GM21447 (cell line): ENCODE measurements around the gene DSCAM.
"Not testable (repeated sequence)": the region's sequence is repeated elsewhere in the genome, so short reads cannot be mapped to it uniquely, and the experiment has no call there.

Experiments
- ATAC-seq: cut with Tn5 transposase; IDR thresholded peaks from one replicate; pipeline ENCODE4 v1.9.1; 2021; ENCODE audit not compliant: unreplicated experiment

Gene DSCAM

GRCh38 chr21:40194185-40194980 is 652.6 kb downstream of the DSCAM start:
- ATAC-seq: no peak

DNA sequence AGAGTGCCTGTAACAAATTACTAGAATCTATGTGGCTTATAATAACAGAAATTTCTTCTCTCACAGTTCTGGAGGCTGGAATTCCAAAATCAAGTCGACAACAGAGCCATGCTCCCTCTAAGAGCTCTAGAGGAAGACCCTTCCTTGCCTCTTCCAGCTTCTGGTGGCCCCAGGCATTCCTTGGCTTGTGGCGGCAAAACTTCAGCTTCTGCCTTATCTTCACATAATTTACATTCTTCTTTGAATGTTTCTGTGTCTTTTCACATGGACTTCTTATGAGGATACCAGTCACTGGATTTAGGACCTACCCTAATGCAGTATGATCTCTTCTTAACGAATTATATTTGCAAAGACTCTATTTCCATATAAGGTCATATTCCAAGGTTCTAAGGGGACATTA is 655.3 kb downstream of the DSCAM start:
- ATAC-seq: no peak

DNA sequence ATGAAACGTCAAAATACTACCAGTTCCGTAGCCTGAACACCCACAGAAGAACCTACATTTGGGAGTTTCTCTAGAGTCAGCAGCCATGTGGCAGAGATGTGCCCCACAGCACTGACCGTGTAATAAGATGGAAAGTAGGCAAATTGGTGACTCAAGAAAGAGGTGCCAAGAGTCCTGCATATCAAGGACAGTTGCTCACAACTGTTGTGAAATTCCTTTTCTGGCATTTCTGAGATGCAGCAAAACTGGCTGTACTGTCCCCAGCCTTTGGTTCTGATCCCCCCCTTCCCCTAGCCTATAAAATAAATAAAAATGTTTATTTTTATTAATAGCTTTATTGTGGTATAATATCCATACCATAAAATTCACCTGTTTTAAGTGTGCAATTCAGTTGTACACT is 655.8 kb downstream of the DSCAM start:
- ATAC-seq: no peak

- ATAC-seq: no peak
These were observed 658.9 kb downstream of the DSCAM start for GRCh38 chr21:40187946-40188654.

DNA sequence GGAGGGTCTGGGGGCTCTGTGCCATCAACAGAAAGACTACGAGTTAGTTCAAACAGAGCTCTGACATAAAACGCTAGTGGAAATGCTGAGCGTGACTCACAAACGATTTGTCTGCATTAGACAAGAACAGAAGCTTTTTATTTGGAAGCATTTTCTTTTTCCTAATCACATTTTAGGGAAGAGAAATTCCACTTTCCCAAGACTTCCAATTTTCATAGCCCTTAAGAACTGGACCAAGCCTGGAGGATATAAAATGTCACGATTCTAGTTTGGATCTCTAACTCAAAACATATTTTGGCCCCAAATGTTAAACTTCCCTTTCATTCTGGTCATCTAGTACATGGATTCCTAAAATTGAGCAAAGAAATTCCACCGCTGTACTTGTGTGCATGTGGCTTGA is 659.7 kb downstream of the DSCAM start:
- no peak for ATAC-seq

DNA sequence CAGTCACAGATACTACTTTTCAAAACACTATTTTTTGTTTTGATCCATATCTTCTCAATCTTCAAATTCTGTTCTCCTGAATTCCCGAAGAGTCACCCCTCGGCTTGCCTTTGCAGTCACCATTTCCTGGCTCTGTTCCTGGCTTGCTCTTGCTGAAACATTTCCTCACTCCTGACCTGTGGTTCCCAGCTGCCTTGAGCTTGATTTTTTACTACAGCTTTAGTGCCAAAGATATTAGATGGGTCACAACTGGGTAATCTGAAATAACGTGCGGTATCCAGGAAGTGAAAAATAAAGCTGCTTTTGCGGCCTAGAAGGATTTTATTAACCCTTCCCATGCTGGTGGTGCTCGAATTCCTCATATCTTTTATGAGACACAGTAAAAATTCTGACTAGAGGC is 660.9 kb downstream of the DSCAM start:
- no peak for ATAC-seq

- no peak for ATAC-seq
These were observed 661.8 kb downstream of the DSCAM start for GRCh38 chr21:40185208-40185607.

GRCh38 chr21:40182491-40182890 is 664.5 kb downstream of the DSCAM start:
- not testable (repeated sequence) for ATAC-seq

DNA sequence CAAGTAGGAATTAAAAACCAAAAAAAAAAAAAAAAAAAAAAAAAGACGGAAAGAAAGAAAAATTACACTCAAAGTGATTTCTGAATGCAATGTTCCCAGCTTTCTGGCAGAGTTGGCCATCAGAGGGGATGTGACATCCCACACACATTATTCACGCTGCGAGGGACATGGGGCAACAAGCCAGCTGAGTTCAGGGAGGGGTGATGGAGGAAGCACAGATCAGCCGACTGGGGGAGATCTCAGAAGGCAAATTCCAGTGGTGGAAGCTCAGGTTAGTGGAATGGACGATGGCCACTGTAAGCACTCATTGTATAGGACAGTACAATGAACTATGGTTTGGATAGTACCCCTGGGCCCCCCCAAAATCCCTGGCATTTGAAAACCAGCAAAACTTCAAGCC is 667.8 kb downstream of the DSCAM start:
- ATAC-seq: no peak

DNA sequence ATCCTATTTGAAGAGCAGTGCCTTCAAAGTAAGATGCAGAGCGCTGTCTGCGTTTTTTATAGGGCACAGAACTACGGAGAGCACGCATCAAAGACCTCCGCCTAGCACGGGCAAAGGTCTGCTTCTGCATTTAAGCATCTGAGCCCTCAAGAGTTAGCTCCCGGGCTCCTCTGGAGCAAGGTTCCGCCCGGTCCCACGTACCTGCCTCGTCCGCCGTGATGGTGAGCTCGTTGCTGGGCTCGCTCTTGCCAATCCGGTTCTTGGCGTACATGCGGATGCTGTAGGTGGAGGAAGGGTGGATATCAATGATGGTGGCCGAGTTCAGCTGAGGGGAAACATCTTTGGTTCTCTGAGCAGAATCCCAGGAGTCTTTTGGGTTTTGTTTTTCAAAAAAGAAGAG is 668.2 kb downstream of the DSCAM start:
- no peak for ATAC-seq

GRCh38 chr21:40177979-40178378 is 669.0 kb downstream of the DSCAM start:
- no peak for ATAC-seq

DNA sequence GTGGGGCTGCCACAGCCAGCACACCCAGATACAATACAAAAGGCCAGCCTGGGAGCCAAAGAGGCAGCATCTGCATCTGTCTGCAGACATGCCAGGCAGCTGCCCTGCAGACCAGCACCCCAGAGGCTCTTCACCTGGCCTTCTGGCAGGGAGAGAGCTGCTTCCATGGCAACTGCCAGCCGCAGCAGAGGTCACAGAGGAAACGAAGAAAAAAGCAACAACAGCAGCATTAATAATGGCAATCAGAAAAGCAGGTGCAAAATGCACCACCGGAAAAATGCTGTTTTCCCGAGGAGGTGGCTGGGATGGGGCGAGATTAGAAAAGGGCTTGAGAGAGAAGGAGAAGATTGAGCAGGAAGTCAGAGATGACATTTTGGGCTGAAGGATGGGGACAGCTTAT is 670.2 kb downstream of the DSCAM start:
- no peak for ATAC-seq

- ATAC-seq: no peak
These were observed 673.1 kb downstream of the DSCAM start for GRCh38 chr21:40173816-40174215.

DNA sequence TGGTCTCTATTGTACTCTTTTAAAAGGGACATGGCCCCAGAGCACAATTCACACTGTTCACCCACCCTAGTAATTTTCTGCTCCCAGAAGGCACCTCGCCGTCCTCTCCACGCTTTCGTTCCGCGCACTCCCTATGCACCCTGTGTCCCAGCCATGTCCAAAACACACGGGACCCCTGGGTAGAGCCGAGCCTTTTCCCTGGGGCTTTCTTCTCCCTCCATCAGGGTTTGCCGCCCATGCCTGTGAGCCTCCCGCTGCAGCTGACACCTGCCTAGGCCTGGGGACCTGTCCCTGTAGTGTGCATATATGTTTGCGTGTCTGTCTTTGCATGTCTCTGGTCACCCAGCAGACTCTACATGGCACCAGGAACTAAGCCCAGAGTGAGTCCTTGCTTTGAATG is 677.0 kb downstream of the DSCAM start:
- no peak for ATAC-seq

- no peak for ATAC-seq
These were observed 680.6 kb downstream of the DSCAM start for GRCh38 chr21:40166291-40166843.

- ATAC-seq: no peak
These were observed 681.2 kb downstream of the DSCAM start for GRCh38 chr21:40165773-40166070.

GRCh38 chr21:40164905-40165772 is 681.8 kb downstream of the DSCAM start:
- no peak for ATAC-seq

DNA sequence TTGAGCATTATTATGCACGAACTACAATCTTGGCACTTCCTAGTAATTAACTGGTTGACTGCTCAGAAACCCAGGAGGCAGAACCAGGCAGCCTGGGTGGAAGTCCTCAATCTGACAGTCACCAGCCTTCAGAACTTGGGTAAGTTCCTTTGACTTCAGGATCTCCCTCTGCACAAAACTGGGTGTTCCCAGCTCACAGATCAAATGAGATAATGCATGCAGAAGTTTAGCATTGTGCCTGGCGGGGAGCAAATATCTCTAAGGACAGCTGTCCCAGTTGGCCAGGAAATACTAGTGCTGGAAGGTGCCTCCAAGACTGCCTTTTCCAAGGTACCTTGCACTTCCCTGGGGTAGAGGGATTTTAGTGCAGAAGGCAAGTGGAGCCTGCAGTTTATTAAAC is 684.9 kb downstream of the DSCAM start:
- ATAC-seq: no peak

DNA sequence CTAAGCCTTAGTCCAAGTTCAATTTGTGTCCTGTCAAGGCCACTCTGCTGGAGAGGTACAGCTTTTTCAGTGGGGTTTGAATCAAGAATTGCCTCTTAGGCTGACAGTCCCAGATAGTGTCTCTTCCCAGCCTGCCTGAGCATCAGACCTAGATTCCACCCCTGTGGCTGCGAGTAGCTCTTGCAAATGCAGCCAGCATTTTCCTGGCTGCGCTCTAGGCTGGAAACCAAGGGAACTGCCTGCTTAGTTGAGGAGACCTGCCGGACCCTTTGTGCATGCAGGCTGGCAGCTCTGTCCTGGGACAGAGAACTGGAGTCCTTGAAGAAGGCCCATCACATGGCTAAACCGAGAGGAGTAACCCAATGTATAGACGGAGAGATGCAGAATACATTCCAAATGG is 686.0 kb downstream of the DSCAM start:
- no peak for ATAC-seq

DNA sequence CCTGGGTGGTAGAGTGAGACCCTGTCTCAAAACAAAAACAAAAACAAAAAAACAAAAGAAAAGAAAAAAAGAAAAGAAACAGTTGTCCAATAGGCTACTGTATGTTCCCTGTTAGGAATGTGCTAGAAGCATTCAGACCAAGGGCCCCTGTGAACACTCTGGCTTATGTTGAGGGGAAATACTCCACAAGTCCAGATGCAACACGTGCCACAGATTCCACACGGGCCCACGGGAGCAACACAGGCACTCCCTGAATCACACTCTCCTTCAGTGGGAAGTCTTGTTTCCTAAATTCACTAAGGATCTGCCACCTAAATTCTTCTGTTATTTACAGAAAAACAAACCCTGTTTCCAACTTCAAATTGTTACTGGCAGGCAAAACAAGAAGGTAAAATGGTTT is 688.6 kb downstream of the DSCAM start:
- no peak for ATAC-seq

DNA sequence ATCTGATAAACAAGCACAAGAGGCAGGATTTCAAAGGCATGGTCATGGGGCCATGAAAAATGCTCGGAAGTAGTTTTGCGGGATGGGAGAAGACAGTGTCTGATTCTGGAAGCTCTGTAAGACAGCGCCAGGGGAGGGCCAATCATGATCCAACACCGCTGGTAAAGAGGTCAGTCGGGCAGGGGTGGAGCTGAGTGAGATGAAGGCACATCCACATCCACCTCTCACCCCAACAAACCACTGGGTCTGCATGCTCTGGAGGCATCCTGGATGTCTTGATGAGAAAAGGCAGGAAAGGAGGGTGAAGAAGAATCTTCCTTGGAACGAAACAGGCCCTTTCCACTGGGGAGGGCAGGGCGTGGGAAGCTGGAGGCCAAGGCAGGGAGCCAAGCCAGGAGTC is 691.4 kb downstream of the DSCAM start:
- no peak for ATAC-seq

GRCh38 chr21:40153351-40153750 is 693.6 kb downstream of the DSCAM start:
- ATAC-seq: no peak
